HG03159 (cell line): ENCODE results near the gene ARL4C.

Source experiments
- ATAC-seq: cut with Tn5 transposase; IDR thresholded peaks from one replicate; pipeline ENCODE4 v1.9.1; 2021; ENCODE audit warnings: mild to moderate bottlenecking, moderate library complexity; ENCODE audit not compliant: unreplicated experiment

Gene ARL4C

GRCh38 chr2:234448506-234449184 is 48.2 kb downstream of the ARL4C start:
- no peak for ATAC-seq

GRCh38 chr2:234447963-234448362 is 48.9 kb downstream of the ARL4C start:
- no peak for ATAC-seq

GRCh38 chr2:234447189-234447588 is 49.7 kb downstream of the ARL4C start:
- ATAC-seq, result no peak

- peak; percentile 96 for ATAC-seq
Observed at GRCh38 chr2:234446404-234447076, 50.3 kb downstream of the ARL4C start.

DNA sequence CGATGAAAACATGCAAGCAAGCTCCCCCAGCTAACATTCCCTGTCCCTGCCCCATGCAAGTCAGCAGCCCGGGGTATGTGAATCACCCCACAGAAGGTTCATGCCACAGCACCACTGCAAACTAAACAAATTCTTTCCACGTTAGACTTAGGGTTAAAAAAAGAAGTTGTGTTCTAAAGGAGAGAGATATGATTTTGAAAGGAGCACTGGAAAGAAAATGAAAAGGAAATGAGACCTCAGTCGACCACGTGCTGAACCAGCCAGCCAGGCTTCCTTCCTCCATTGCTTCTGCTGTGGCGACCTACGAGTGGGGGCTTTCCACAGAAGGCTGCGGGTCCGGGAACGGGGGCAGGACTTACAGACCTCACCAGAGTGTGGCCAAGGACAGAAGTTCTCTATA is 52.0 kb downstream of the ARL4C start:
- no peak for ATAC-seq

DNA sequence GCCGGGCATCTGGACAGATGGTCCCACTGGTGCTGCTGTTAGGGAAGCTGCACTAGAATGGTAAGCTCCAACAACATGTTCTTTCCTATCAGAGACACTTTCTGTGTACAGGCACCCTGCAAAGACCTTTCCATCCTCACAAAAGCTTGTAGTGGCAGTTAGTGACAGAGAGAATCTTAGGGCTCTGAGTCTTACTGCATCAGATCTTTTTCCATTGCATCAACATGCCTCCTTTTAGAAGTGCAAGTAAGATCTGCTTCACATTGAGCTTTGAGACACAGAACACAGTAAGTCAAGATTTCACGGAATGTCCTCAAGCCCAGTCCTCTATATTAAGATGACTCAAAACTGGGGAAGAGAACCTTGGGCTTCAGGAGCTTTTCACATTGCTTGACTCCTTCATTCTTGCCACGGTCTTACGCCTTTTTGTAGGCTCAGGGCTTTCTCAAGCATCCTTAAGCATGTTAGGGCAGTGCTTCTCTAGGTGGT is 52.6 kb downstream of the ARL4C start:
- no peak for ATAC-seq
